HEK293T (cell line): Measurements from ENCODE around the gene LMAN1.

Experiments used
- CTCF ChIA-PET: fragments of 350-600 bp; formaldehyde crosslinking; extraction: SDS; loops from one replicate; lab custom pipeline; 2021; ENCODE audit warnings: antibody characterized with exemption, inconsistent platforms; lab: Yijun Ruan, JAX
- POLR2A ChIA-PET: fragments of 350-600 bp; formaldehyde crosslinking; extraction: SDS; loops from one replicate; lab custom pipeline; 2020; ENCODE audit warnings: antibody characterized with exemption, inconsistent platforms; lab: Yijun Ruan, JAX
- DNase-seq: peaks from one replicate; pipeline ENCODE4 v3.0.0; 2012; ENCODE audit warnings: mixed read lengths; ENCODE audit errors: extremely low spot score
- ARNT ChIP-seq: fragments of 450-650 bp; IDR thresholded peaks from 2 replicates; pipeline ENCODE4 v1.6.1; 2017; ENCODE audit warnings: mild to moderate bottlenecking
- BHLHE40 ChIP-seq: fragments of 450-650 bp; IDR thresholded peaks from 2 replicates; pipeline ENCODE4 v1.6.1; 2016; ENCODE audit warnings: mild to moderate bottlenecking, moderate library complexity, borderline replicate concordance
- CTBP1 ChIP-seq: fragments of 450-650 bp; IDR thresholded peaks from 2 replicates; pipeline ENCODE4 v1.6.1; 2016; ENCODE audit warnings: borderline replicate concordance
- ELF4 ChIP-seq: fragments of 450-650 bp; IDR thresholded peaks from 2 replicates; pipeline ENCODE4 v1.6.1; 2017; ENCODE audit warnings: antibody characterized with exemption
- FOXA1 ChIP-seq: fragments of 450-650 bp; IDR thresholded peaks from 2 replicates; pipeline ENCODE4 v1.6.1; 2016; ENCODE audit warnings: mild to moderate bottlenecking
- FOXK2 ChIP-seq: fragments of 450-650 bp; IDR thresholded peaks from 2 replicates; pipeline ENCODE4 v1.6.1; 2016; ENCODE audit warnings: mild to moderate bottlenecking
- FOXM1 ChIP-seq: fragments of 450-650 bp; IDR thresholded peaks from 2 replicates; pipeline ENCODE4 v1.6.1; 2017; ENCODE audit warnings: mild to moderate bottlenecking, borderline replicate concordance
- HDGF ChIP-seq: fragments of 450-650 bp; IDR thresholded peaks from 2 replicates; pipeline ENCODE4 v1.6.1; 2017; ENCODE audit warnings: antibody characterized with exemption, borderline replicate concordance
- L3MBTL2 ChIP-seq: fragments of 450-650 bp; conservative IDR thresholded peaks from 2 replicates; pipeline ENCODE4 v1.6.1; 2016; ENCODE audit warnings: mild to moderate bottlenecking
- LEF1 ChIP-seq: fragments of 450-650 bp; IDR thresholded peaks from 2 replicates; pipeline ENCODE4 v1.6.1; 2017; ENCODE audit warnings: mild to moderate bottlenecking, borderline replicate concordance
- NFRKB ChIP-seq: fragments of 450-650 bp; IDR thresholded peaks from 2 replicates; pipeline ENCODE4 v1.6.1; 2016; ENCODE audit warnings: mild to moderate bottlenecking, moderate library complexity
- PKNOX1 ChIP-seq: fragments of 450-650 bp; IDR thresholded peaks from 2 replicates; pipeline ENCODE4 v1.6.1; 2016
- SP1 ChIP-seq: fragments of 450-650 bp; IDR thresholded peaks from 2 replicates; pipeline ENCODE4 v1.6.1; 2017
- SUZ12 ChIP-seq: fragments of 450-650 bp; IDR thresholded peaks from 2 replicates; pipeline ENCODE4 v1.6.1; 2016; ENCODE audit warnings: mild to moderate bottlenecking
- TARDBP ChIP-seq: fragments of 450-650 bp; IDR thresholded peaks from 2 replicates; pipeline ENCODE4 v1.6.1; 2016
- ZNF384 ChIP-seq: fragments of 450-650 bp; IDR thresholded peaks from 2 replicates; pipeline ENCODE4 v1.6.1; 2016

Gene LMAN1

GRCh38 chr18:59293317-59293716 is 65.7 kb downstream of the LMAN1 start:
- CTCF ChIA-PET = no interaction called here
- no peak for DNase-seq
- POLR2A ChIA-PET = no interaction called here
- TF ChIP-seq L3MBTL2 (no peak), BHLHE40 (no peak), HDGF (no peak), ZNF384 (no peak), SP1 (no peak), CTBP1 (no peak), LEF1 (no peak), NFRKB (no peak), FOXM1 (no peak), FOXK2 (no peak), ELF4 (no peak), PKNOX1 (no peak), ARNT (no peak), TARDBP (no peak), SUZ12 (no peak), FOXA1 (no peak)

- POLR2A ChIA-PET = no interaction called here
- CTCF ChIA-PET = interaction anchor here (0.5 to 1.0 kb wide), 3 partner anchors 22 to 537 kb away, joined by 3 read pairs; no protein-coding TSS in a partner anchor
Measured at GRCh38 chr18:59286341-59286740, 72.7 kb downstream of the LMAN1 start.

GRCh38 chr18:59282341-59282740 is 76.7 kb downstream of the LMAN1 start:
- no peak for TF ChIP-seq FOXK2
- DNase-seq = no peak
- ChIA-PET CTCF (no interaction called here), POLR2A (no interaction called here)

More at GRCh38 chr18:59286341-59286740, 72.7 kb downstream of the LMAN1 start:
- no peak for TF ChIP-seq FOXA1
- no peak for TF ChIP-seq LEF1
- TF ChIP-seq ELF4 = no peak
- no peak for TF ChIP-seq ZNF384
- no peak for TF ChIP-seq CTBP1
- TF ChIP-seq FOXK2 = no peak
- no peak for TF ChIP-seq SUZ12
- no peak for TF ChIP-seq SP1
- DNase-seq = no peak

- CTCF ChIA-PET = interaction anchor here (0.6 kb wide), 1 partner anchor 8 kb away, joined by 3 read pairs; no protein-coding TSS in a partner anchor
- POLR2A ChIA-PET = interaction anchor here (1.7 kb wide), 1 partner anchor 10 kb away, joined by 10 read pairs; no protein-coding TSS in a partner anchor
- DNase-seq = no peak
- TF ChIP-seq CTBP1 (no peak), ZNF384 (no peak)
Measured at GRCh38 chr18:59279722-59280121, 79.3 kb downstream of the LMAN1 start.

GRCh38 chr18:59279193-59279592 is 79.9 kb downstream of the LMAN1 start:
- ChIA-PET POLR2A (interaction anchor here (1.7 kb wide), 1 partner anchor 10 kb away, joined by 10 read pairs; no protein-coding TSS in a partner anchor), CTCF (interaction anchor here (0.8 to 1.4 kb wide), 2 partner anchors 9 to 29 kb away, joined by 3 read pairs; no protein-coding TSS in a partner anchor)
- TF ChIP-seq FOXA1 (no peak), ARNT (no peak), ELF4 (no peak), ZNF384 (no peak), SP1 (no peak), NFRKB (no peak), LEF1 (no peak), BHLHE40 (no peak), FOXM1 (no peak), HDGF (no peak)
- no peak for DNase-seq

- no peak for DNase-seq
- TF ChIP-seq SP1 (no peak), LEF1 (no peak), BHLHE40 (no peak), FOXK2 (no peak), CTBP1 (no peak), HDGF (no peak), ARNT (no peak)
- ChIA-PET CTCF (interaction anchor here (0.8 to 1.4 kb wide), 2 partner anchors 9 to 29 kb away, joined by 3 read pairs; no protein-coding TSS in a partner anchor), POLR2A (no interaction called here)
Measured at GRCh38 chr18:59278793-59279192, 80.3 kb downstream of the LMAN1 start.
